Brain microvascular endothelial cell (primary cell): Measurements from ENCODE around the gene CDCA7.
"Not testable (repeated sequence)": the region's sequence is repeated elsewhere in the genome, so short reads cannot be mapped to it uniquely, and the experiment has no call there.

Experiments used
- DNase-seq: peaks from one replicate; pipeline ENCODE4 v3.0.0-alpha.2; 2020
- H3K27ac ChIP-seq: fragments of 250-450 bp; sonication (Bioruptor Pico); 2 replicates; pipeline ENCODE4 v1.5.1; 2020; ENCODE audit warnings: mild to moderate bottlenecking, moderate library complexity
- H3K27me3 ChIP-seq: fragments of 250-450 bp; sonication (Bioruptor Pico); replicated peaks from 2 replicates; pipeline ENCODE4 v1.5.1; 2020; ENCODE audit warnings: mild to moderate bottlenecking
- H3K36me3 ChIP-seq: fragments of 250-450 bp; sonication (Bioruptor Pico); replicated peaks from 2 replicates; pipeline ENCODE4 v1.5.1; 2020; ENCODE audit warnings: mild to moderate bottlenecking
- H3K4me3 ChIP-seq: 2 replicates; pipeline ENCODE4 v1.5.1; 2011; ENCODE audit warnings: low read depth, mild to moderate bottlenecking, control low read depth, low read length, moderate library complexity
- CTCF ChIP-seq: IDR thresholded peaks from 2 replicates; pipeline ENCODE4 v1.5.1; 2011; ENCODE audit warnings: low read depth, mild to moderate bottlenecking, moderate library complexity, low read length, control low read depth, inconsistent platforms; ENCODE audit errors: missing control alignments
- in situ Hi-C: cut with HindIII; loops from 2 replicates; pipeline ENCODE4 v1.10.0; 2017; ENCODE audit warnings: low sequenced_read_pairs, low pct_ligation_motif_present

The CDCA7 gene

GRCh38 chr2:173354582-173355131 lies at the start of gene CDCA7:
TSS of gene CDCA7 (plus strand) at chr2:173354872. CDS start at chr2:173354964, 92 bp downstream.
- H3K27me3 ChIP-seq: no peaks in the 10 kb centered on the region
- no peak for TF ChIP-seq CTCF
- H3K4me3 ChIP-seq: peak within 1 kb of the TSS; percentile 86
- peak; percentile 43 for DNase-seq
- H3K27ac ChIP-seq: peak within 1 kb of the TSS; percentile 88
- in situ Hi-C loops: no loop called here
- no peaks in the 10 kb centered on the region for H3K36me3 ChIP-seq

GRCh38 chr2:173305303-173305702 lies 49.4 kb upstream of the CDCA7 start:
- Histone ChIP-seq H3K27ac (no peak overlapping the region), H3K36me3 (no peaks in the 10 kb centered on the region), H3K27me3 (no peaks in the 10 kb centered on the region), H3K4me3 (no peak overlapping the region)
- DNase-seq: no peak
- in situ Hi-C loops: no loop called here
- no peak for TF ChIP-seq CTCF

GRCh38 chr2:173307293-173307692 lies 47.4 kb upstream of the CDCA7 start:
- TF ChIP-seq CTCF: no peak
- in situ Hi-C loops: no loop called here
- Histone ChIP-seq H3K27ac (no peak overlapping the region), H3K27me3 (no peaks in the 10 kb centered on the region), H3K36me3 (no peaks in the 10 kb centered on the region), H3K4me3 (no peak overlapping the region)
- DNase-seq: no peak

GRCh38 chr2:173309370-173309769 lies 45.3 kb upstream of the CDCA7 start:
- H3K4me3 ChIP-seq, H3K27ac ChIP-seq, H3K36me3 ChIP-seq, H3K27me3 ChIP-seq, in situ Hi-C loops, DNase-seq: not testable (repeated sequence)

GRCh38 chr2:173311844-173312606 lies 42.6 kb upstream of the CDCA7 start:
- no peak for TF ChIP-seq CTCF
- no peaks in the 10 kb centered on the region for H3K27me3 ChIP-seq
- DNase-seq: no peak
- in situ Hi-C loops: no loop called here
- no peaks in the 10 kb centered on the region for H3K36me3 ChIP-seq
- H3K27ac ChIP-seq: no peak overlapping the region
- no peak overlapping the region for H3K4me3 ChIP-seq

GRCh38 chr2:173323371-173323770 lies 31.3 kb upstream of the CDCA7 start:
- Histone ChIP-seq H3K27ac (no peak overlapping the region), H3K27me3 (no peaks in the 10 kb centered on the region), H3K36me3 (no peaks in the 10 kb centered on the region), H3K4me3 (no peak overlapping the region)
- no peak for TF ChIP-seq CTCF
- in situ Hi-C loops: no loop called here
- peak; percentile 29 for DNase-seq
